WTC11 (cell line): Measurements from ENCODE around the gene BAG1. TPM values are rescaled to one million over a fixed set of nuclear protein-coding genes. Genes with fewer than 3 reads are reported as not detected.

Source experiments
- ATAC-seq: fragments of 200-7000 bp; cut with Tn5 transposase; 2 replicates; pipeline ENCODE4 v1.10.0; 2021; ENCODE audit warnings: mild to moderate bottlenecking, moderate library complexity
- CTCF ChIA-PET: fragments of 300-600 bp; sonication (Branson Sonifier 250); formaldehyde crosslinking; loops from one replicate; lab custom pipeline; 2021; ENCODE audit warnings: antibody characterized with exemption; lab: Charles Lee
- POLR2A ChIA-PET: fragments of 350-600 bp; sonication (Branson Sonifier 250); formaldehyde crosslinking; loops from one replicate; lab custom pipeline; 2021; ENCODE audit warnings: antibody characterized with exemption; lab: Charles Lee
- DNase-seq: peaks from one replicate; pipeline ENCODE4 v3.0.0; 2021; ENCODE audit warnings: low spot score
- H3K27ac Mint-ChIP-seq: 2 replicates; pipeline ENCODE4 v1.8.0; 2021; ENCODE audit warnings: mixed read lengths
- H3K27me3 Mint-ChIP-seq: 2 replicates; pipeline ENCODE4 v1.8.0; 2021; ENCODE audit warnings: low read depth, mild to moderate bottlenecking, moderate library complexity, mixed read lengths
- H3K36me3 Mint-ChIP-seq: 2 replicates; pipeline ENCODE4 v1.8.0; 2021; ENCODE audit warnings: mixed read lengths
- H3K4me1 Mint-ChIP-seq: 2 replicates; pipeline ENCODE4 v1.8.0; 2022; ENCODE audit warnings: mixed read lengths
- H3K4me3 Mint-ChIP-seq: 2 replicates; pipeline ENCODE4 v1.8.0; 2021; ENCODE audit warnings: mild to moderate bottlenecking, moderate library complexity, mixed read lengths
- H3K9me3 Mint-ChIP-seq: 2 replicates; pipeline ENCODE4 v1.8.0; 2021; ENCODE audit warnings: mixed read lengths
- ATF1 ChIP-seq: sonication (generic); formaldehyde crosslinking; IDR thresholded peaks from 2 replicates; pipeline ENCODE4 v1.8.1; 2023; ENCODE audit warnings: mild to moderate bottlenecking, moderate library complexity, missing genetic modification reagents
- CBFB ChIP-seq: sonication (generic); formaldehyde crosslinking; IDR thresholded peaks from 2 replicates; pipeline ENCODE4 v1.8.1; 2022; ENCODE audit warnings: mild to moderate bottlenecking, low read depth, missing genetic modification reagents
- FOXJ3 ChIP-seq: sonication (generic); formaldehyde crosslinking; IDR thresholded peaks from 2 replicates; pipeline ENCODE4 v1.9.0; 2021; ENCODE audit warnings: missing genetic modification reagents, mild to moderate bottlenecking, borderline replicate concordance
- FOXP1 ChIP-seq: sonication (generic); formaldehyde crosslinking; IDR thresholded peaks from 2 replicates; pipeline ENCODE4 v1.8.0; 2022; ENCODE audit warnings: missing genetic modification reagents, mild to moderate bottlenecking, moderate library complexity, borderline replicate concordance
- GABPB1 ChIP-seq: sonication (generic); formaldehyde crosslinking; IDR thresholded peaks from 2 replicates; pipeline ENCODE4 v1.8.1; 2023; ENCODE audit warnings: mild to moderate bottlenecking, missing genetic modification reagents
- MXD4 ChIP-seq: fragments of 250-450 bp; sonication (Bioruptor Pico); IDR thresholded peaks from 2 replicates; pipeline ENCODE4 v1.8.0; 2021; ENCODE audit warnings: mild to moderate bottlenecking, moderate library complexity, borderline replicate concordance
- NFE2L1 ChIP-seq: sonication (generic); formaldehyde crosslinking; IDR thresholded peaks from 2 replicates; pipeline ENCODE4 v1.8.1; 2023; ENCODE audit warnings: missing genetic modification reagents
- OVOL2 ChIP-seq: fragments of 250-450 bp; sonication (Bioruptor Pico); IDR thresholded peaks from 2 replicates; pipeline ENCODE4 v1.9.0; 2021; ENCODE audit warnings: mild to moderate bottlenecking, borderline replicate concordance
- PRDM15 ChIP-seq: sonication (generic); formaldehyde crosslinking; IDR thresholded peaks from 2 replicates; pipeline ENCODE4 v1.8.0; 2022; ENCODE audit warnings: missing genetic modification reagents
- PREB ChIP-seq: sonication (generic); formaldehyde crosslinking; IDR thresholded peaks from 2 replicates; pipeline ENCODE4 v1.8.1; 2022; ENCODE audit warnings: mild to moderate bottlenecking, missing genetic modification reagents, moderate library complexity, borderline replicate concordance
- PRRX2 ChIP-seq: fragments of 250-450 bp; sonication (Bioruptor Pico); IDR thresholded peaks from 2 replicates; pipeline ENCODE4 v1.8.0; 2021; ENCODE audit warnings: mild to moderate bottlenecking
- SMAD3 ChIP-seq: sonication (generic); formaldehyde crosslinking; IDR thresholded peaks from 2 replicates; pipeline ENCODE4 v1.8.0; 2022; ENCODE audit warnings: missing genetic modification reagents, mild to moderate bottlenecking, borderline replicate concordance
- SP1 ChIP-seq: sonication (generic); formaldehyde crosslinking; conservative IDR thresholded peaks from 2 replicates; pipeline ENCODE4 v1.8.1; 2022; ENCODE audit warnings: missing genetic modification reagents
- TEAD1 ChIP-seq: sonication (generic); formaldehyde crosslinking; IDR thresholded peaks from 2 replicates; pipeline ENCODE4 v1.8.0; 2022; ENCODE audit warnings: mild to moderate bottlenecking, missing genetic modification reagents
- ZNF425 ChIP-seq: fragments of 250-450 bp; sonication (Bioruptor Pico); conservative IDR thresholded peaks from 2 replicates; pipeline ENCODE4 v1.9.0; 2021; ENCODE audit warnings: mild to moderate bottlenecking
- total RNA-seq: library from RNA; stranded (reverse); gene quantifications from 3 replicates; pipeline ENCODE4 v1.2.3, GENCODE V29; 2021
- TF ChIP-seq, protein P1 (sequence below): sonication (generic); formaldehyde crosslinking; IDR thresholded peaks from 2 replicates; pipeline ENCODE4 v1.8.1; 2023; ENCODE audit warnings: mild to moderate bottlenecking, missing genetic modification reagents
- TF ChIP-seq, protein P2 (sequence below): sonication (generic); formaldehyde crosslinking; IDR thresholded peaks from 2 replicates; pipeline ENCODE4 v1.8.0; 2023; ENCODE audit warnings: mild to moderate bottlenecking, missing genetic modification reagents

BAG1 gene
- total RNA-seq, 1 experiment from 2014 or later = 52.9 TPM

GRCh38 chr9:33306037-33306436 lies 41.5 kb upstream of the BAG1 start (continued):
- TF ChIP-seq, protein P1, sequence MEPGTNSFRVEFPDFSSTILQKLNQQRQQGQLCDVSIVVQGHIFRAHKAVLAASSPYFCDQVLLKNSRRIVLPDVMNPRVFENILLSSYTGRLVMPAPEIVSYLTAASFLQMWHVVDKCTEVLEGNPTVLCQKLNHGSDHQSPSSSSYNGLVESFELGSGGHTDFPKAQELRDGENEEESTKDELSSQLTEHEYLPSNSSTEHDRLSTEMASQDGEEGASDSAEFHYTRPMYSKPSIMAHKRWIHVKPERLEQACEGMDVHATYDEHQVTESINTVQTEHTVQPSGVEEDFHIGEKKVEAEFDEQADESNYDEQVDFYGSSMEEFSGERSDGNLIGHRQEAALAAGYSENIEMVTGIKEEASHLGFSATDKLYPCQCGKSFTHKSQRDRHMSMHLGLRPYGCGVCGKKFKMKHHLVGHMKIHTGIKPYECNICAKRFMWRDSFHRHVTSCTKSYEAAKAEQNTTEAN (CRISPR knock-in tag) = no peak

DNA sequence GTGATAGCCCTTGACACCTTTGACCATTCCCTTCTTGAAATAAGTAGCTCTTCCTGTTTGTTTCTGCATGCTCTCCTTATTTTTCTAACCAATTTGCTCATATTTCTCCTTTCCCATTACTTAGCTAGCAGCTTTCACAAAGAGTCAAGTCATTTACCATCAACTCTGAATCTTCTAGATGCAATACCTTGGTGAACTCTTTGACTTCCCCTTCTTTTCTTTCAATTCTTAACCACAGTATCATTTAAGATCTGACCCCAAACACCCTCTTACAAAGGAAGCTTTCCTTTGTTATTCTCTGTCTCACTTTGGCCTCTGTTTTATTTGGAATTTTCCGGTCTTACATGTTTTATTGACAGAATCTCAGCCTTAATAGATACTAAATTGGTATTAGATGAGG lies 39.9 kb upstream of the BAG1 start:
- Mint-ChIP-seq H3K36me3 (peaks cover 42% of the 10 kb centered on the region), H3K9me3 (no peaks in the 10 kb centered on the region), H3K4me1 (no peaks in the 10 kb centered on the region), H3K4me3 (no peak overlapping the region), H3K27ac (no peak overlapping the region)
- DNase-seq = no peak
- CTCF ChIA-PET = interaction anchor here (1.3 kb wide), 1 partner anchor 163 kb away, joined by 5 read pairs; no protein-coding TSS in a partner anchor
- POLR2A ChIA-PET = no interaction called here
- no peak for ATAC-seq
- TF ChIP-seq TEAD1 (CRISPR knock-in tag) = no peak
- TF ChIP-seq, all 79 proteins: peak for 0
- H3K27me3 Mint-ChIP-seq = no peaks in the 10 kb centered on the region

DNA sequence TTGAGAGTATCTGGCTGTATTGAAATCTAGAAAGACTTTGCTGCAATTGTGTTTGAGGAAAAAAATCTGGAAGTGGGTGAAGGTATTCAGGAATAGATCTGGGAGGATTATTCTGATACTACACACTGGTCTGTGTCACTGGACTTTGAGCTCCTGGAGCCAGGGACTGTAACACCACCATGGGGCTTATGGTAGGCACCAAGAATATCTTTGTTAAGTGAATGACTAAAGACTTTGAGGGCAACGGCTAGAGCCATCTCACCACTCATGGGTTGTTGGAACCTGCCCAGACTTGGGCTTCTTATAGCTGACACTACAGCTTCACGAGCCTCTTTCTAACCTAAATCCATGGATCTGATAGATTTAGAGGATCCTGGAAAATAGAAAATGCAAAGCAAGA lies 36.0 kb upstream of the BAG1 start:
- TF ChIP-seq ZNF425 (CRISPR knock-in tag) (no peak), SMAD3 (CRISPR knock-in tag) (no peak), ATF1 (CRISPR knock-in tag) (no peak)
- TF ChIP-seq, all 79 proteins: peak for 0
- no peak for ATAC-seq
- no peak overlapping the region for H3K4me3 Mint-ChIP-seq
- H3K9me3 Mint-ChIP-seq = no peaks in the 10 kb centered on the region
- no peak overlapping the region for H3K27ac Mint-ChIP-seq
- no peaks in the 10 kb centered on the region for H3K27me3 Mint-ChIP-seq
- ChIA-PET POLR2A (no interaction called here), CTCF (interaction anchor here (2.7 kb wide), 1 partner anchor 152 kb away, joined by 7 read pairs; no protein-coding TSS in a partner anchor)
- DNase-seq = no peak
- H3K4me1 Mint-ChIP-seq = no peaks in the 10 kb centered on the region
- peaks cover 62% of the 10 kb centered on the region for H3K36me3 Mint-ChIP-seq

GRCh38 chr9:33297432-33297831 lies 32.9 kb upstream of the BAG1 start:
- Mint-ChIP-seq H3K4me1 (peaks cover 2% of the 10 kb centered on the region), H3K27me3 (no peaks in the 10 kb centered on the region), H3K9me3 (no peaks in the 10 kb centered on the region), H3K27ac (peak overlapping the region; percentile 19; the same call in 1 of the 2 replicates), H3K36me3 (peaks cover 62% of the 10 kb centered on the region), H3K4me3 (no peak overlapping the region)
- DNase-seq (no peak), ATAC-seq (no peak)
- ChIA-PET POLR2A (no interaction called here), CTCF (no interaction called here)
- TF ChIP-seq PRRX2 (CRISPR knock-in tag) = no peak
- no peak for TF ChIP-seq OVOL2 (CRISPR knock-in tag)
- TF ChIP-seq FOXJ3 = no peak
- no peak for TF ChIP-seq CBFB (CRISPR knock-in tag)
- no peak for TF ChIP-seq PREB (CRISPR knock-in tag)
- TF ChIP-seq, protein P1 (CRISPR knock-in tag) = no peak
- TF ChIP-seq MXD4 (CRISPR knock-in tag) = no peak
- no peak for TF ChIP-seq SP1
- no peak for TF ChIP-seq PRDM15 (CRISPR knock-in tag)
- no peak for TF ChIP-seq NFE2L1
- TF ChIP-seq FOXP1 = no peak
- TF ChIP-seq GABPB1 (CRISPR knock-in tag) = no peak
- TF ChIP-seq, protein P2, sequence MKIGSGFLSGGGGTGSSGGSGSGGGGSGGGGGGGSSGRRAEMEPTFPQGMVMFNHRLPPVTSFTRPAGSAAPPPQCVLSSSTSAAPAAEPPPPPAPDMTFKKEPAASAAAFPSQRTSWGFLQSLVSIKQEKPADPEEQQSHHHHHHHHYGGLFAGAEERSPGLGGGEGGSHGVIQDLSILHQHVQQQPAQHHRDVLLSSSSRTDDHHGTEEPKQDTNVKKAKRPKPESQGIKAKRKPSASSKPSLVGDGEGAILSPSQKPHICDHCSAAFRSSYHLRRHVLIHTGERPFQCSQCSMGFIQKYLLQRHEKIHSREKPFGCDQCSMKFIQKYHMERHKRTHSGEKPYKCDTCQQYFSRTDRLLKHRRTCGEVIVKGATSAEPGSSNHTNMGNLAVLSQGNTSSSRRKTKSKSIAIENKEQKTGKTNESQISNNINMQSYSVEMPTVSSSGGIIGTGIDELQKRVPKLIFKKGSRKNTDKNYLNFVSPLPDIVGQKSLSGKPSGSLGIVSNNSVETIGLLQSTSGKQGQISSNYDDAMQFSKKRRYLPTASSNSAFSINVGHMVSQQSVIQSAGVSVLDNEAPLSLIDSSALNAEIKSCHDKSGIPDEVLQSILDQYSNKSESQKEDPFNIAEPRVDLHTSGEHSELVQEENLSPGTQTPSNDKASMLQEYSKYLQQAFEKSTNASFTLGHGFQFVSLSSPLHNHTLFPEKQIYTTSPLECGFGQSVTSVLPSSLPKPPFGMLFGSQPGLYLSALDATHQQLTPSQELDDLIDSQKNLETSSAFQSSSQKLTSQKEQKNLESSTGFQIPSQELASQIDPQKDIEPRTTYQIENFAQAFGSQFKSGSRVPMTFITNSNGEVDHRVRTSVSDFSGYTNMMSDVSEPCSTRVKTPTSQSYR (CRISPR knock-in tag) = no peak
